ENCODE data around the gene RECK. TPM values are rescaled to one million over a fixed set of nuclear protein-coding genes. Genes with fewer than 3 reads are reported as not detected.
"Not testable (repeated sequence)": the region's sequence is repeated elsewhere in the genome, so short reads cannot be mapped to it uniquely, and the experiment has no call there.

RECK gene, protein sequence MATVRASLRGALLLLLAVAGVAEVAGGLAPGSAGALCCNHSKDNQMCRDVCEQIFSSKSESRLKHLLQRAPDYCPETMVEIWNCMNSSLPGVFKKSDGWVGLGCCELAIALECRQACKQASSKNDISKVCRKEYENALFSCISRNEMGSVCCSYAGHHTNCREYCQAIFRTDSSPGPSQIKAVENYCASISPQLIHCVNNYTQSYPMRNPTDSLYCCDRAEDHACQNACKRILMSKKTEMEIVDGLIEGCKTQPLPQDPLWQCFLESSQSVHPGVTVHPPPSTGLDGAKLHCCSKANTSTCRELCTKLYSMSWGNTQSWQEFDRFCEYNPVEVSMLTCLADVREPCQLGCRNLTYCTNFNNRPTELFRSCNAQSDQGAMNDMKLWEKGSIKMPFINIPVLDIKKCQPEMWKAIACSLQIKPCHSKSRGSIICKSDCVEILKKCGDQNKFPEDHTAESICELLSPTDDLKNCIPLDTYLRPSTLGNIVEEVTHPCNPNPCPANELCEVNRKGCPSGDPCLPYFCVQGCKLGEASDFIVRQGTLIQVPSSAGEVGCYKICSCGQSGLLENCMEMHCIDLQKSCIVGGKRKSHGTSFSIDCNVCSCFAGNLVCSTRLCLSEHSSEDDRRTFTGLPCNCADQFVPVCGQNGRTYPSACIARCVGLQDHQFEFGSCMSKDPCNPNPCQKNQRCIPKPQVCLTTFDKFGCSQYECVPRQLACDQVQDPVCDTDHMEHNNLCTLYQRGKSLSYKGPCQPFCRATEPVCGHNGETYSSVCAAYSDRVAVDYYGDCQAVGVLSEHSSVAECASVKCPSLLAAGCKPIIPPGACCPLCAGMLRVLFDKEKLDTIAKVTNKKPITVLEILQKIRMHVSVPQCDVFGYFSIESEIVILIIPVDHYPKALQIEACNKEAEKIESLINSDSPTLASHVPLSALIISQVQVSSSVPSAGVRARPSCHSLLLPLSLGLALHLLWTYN
- 10 to 100 TPM in 3 of 4 donors, 1 to 10 TPM in 1; 7.1 to 20.0 (median 18.6) TPM for total RNA-seq

GRCh38 chr9:36036780-36037548 is at the start of gene RECK:
RECK (plus strand) TSS chr9:36036913; CDS start chr9:36036999, 86 bp downstream.
- 0 to 1% methylated on average over 26 to 41 of the region's 77 CpGs for WGBS, 2 donors

DNA sequence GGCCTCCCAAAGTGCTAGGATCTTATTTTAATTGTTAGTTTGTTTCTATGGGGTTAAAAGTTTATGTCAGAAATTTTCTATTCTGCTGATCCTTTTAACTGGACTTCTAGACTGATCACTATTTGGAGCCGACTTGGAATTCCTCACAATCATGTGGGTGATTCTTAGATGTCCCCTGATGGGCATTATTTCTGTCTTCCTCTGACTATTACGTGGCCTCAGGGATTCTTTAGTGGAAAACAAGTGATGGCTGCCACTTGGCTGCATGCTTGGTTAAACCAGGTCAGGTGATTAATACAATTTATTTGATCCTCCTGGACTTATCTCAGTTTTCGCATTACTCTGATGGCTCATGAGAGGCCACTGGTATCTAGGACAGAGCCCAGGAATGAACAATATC is 46.6 kb upstream of the RECK start:
- peaks cover 0 to 15% of the 10 kb centered on the region in 2 donors for H3K4me1 ChIP-seq
- H3K36me3 ChIP-seq: no peaks in the 10 kb centered on the region
- intact Hi-C loops (cut with DNase I): no loop called here
- TF ChIP-seq, protein P1, sequence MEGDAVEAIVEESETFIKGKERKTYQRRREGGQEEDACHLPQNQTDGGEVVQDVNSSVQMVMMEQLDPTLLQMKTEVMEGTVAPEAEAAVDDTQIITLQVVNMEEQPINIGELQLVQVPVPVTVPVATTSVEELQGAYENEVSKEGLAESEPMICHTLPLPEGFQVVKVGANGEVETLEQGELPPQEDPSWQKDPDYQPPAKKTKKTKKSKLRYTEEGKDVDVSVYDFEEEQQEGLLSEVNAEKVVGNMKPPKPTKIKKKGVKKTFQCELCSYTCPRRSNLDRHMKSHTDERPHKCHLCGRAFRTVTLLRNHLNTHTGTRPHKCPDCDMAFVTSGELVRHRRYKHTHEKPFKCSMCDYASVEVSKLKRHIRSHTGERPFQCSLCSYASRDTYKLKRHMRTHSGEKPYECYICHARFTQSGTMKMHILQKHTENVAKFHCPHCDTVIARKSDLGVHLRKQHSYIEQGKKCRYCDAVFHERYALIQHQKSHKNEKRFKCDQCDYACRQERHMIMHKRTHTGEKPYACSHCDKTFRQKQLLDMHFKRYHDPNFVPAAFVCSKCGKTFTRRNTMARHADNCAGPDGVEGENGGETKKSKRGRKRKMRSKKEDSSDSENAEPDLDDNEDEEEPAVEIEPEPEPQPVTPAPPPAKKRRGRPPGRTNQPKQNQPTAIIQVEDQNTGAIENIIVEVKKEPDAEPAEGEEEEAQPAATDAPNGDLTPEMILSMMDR (IDR thresholded peaks at IDR 0.05): no peak
- TF ChIP-seq POLR2A (IDR thresholded peaks at IDR 0.05): no peak
- no peaks in the 10 kb centered on the region for H3K9me3 ChIP-seq
- DNase-seq: no peak
- 83 to 94% methylated on average over 3 of the region's 3 CpGs for WGBS, 2 donors
- H3K27ac ChIP-seq: no peak overlapping the region
- H3K27me3 ChIP-seq: no peaks in the 10 kb centered on the region
- no peak overlapping the region for H3K4me3 ChIP-seq (replicated peaks in 1 of 3)

More at GRCh38 chr9:36036780-36037548, at the start of gene RECK:
- peak; percentile 89 to 91 for DNase-seq
- peaks cover 0 to 8% of the 10 kb centered on the region in 2 donors for H3K4me1 ChIP-seq
- intact Hi-C loops (cut with DNase I): no loop called here
- peak within 1 kb of the TSS; percentile 9 to 58 (median 43) for H3K27ac ChIP-seq
- H3K36me3 ChIP-seq: no peaks in the 10 kb centered on the region
- peak within 1 kb of the TSS; percentile 43 to 97 (median 83) for H3K4me3 ChIP-seq (replicated peaks in 1 of 3)
- H3K9me3 ChIP-seq: no peaks in the 10 kb centered on the region
- TF ChIP-seq POLR2A (IDR thresholded peaks at IDR 0.05): peak in 1 of 2 donors; percentile 75
- TF ChIP-seq, protein P1 (IDR thresholded peaks at IDR 0.05): no peak
- no peaks in the 10 kb centered on the region for H3K27me3 ChIP-seq

DNA sequence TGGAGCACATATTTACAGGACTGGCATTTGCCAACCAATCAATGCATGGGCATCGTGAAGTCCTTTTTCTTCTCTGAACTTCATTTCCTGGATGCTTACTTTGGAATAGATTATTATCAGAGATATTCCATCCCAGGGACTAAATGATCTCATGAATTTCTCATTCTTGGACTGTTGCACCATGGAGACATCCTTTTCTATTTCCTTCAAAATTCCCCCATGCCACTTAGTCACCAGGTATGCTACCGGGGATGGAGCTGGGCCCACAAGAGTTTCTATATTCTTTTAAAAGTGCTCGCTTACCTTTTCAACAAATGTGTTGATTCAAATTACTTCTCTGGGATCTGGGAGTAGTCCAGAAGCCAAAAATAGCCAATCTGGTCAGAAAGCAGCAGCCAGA is 43.6 kb upstream of the RECK start:
- WGBS, 2 donors: 76 to 82% methylated on average over 3 of the region's 3 CpGs
- H3K36me3 ChIP-seq; H3K27ac ChIP-seq; DNase-seq; intact Hi-C loops (cut with DNase I); H3K4me3 ChIP-seq (replicated peaks in 1 of 3); H3K27me3 ChIP-seq; H3K9me3 ChIP-seq: not testable (repeated sequence)
- peaks cover 7 to 24% of the 10 kb centered on the region in 2 donors for H3K4me1 ChIP-seq

- no peak overlapping the region for H3K4me3 ChIP-seq (replicated peaks in 1 of 3)
- peaks cover 7 to 24% of the 10 kb centered on the region in 2 donors for H3K4me1 ChIP-seq
- H3K27me3 ChIP-seq: no peaks in the 10 kb centered on the region
- 57 to 91% methylated on average over 5 of the region's 5 CpGs for WGBS, 2 donors
- TF ChIP-seq POLR2A (IDR thresholded peaks at IDR 0.05): no peak
- TF ChIP-seq, protein P1 (IDR thresholded peaks at IDR 0.05): no peak
- no peak for DNase-seq
- no peaks in the 10 kb centered on the region for H3K9me3 ChIP-seq
- intact Hi-C loops (cut with DNase I): no loop called here
- H3K36me3 ChIP-seq: no peaks in the 10 kb centered on the region
- H3K27ac ChIP-seq: no peak overlapping the region
Observed at GRCh38 chr9:35993976-35994720, 42.6 kb upstream of the RECK start.
